K562 (cell line): ENCODE data around the gene ST6GALNAC2. TPM values are rescaled to one million over a fixed set of nuclear protein-coding genes. Genes with fewer than 3 reads are reported as not detected.

Source experiments
- ATAC-seq: fragments of 200-7000 bp; cut with Tn5 transposase; 3 replicates; pipeline ENCODE4 v1.9.1; 2020; ENCODE audit warnings: moderate library complexity
- BruUV-seq: library from RNA; stranded (reverse); fragments of 400-500 nt; replicated peaks from 2 replicates; lab custom pipeline; 2021; lab: Mats Ljungman, UMichigan
- CTCF ChIA-PET: fragments of 300-600 bp; formaldehyde crosslinking; extraction: SDS; loops from one replicate; lab custom pipeline; 2021; ENCODE audit warnings: low intra/inter-chr PET ratio; lab: Yijun Ruan, JAX
- POLR2A ChIA-PET: fragments of 300-600, 350-650 bp; sonication (Branson Sonifier 250); formaldehyde crosslinking; extraction: SDS; loops from one replicate; lab custom pipeline; 2021; ENCODE audit warnings: antibody characterized with exemption, inconsistent platforms; lab: Yijun Ruan, JAX
- DNase-seq, 4 experiments: peaks; one replicate each; pipeline versions ENCODE4 v3.0.0 to v3.0.0-alpha.2; 2011 to 2018; ENCODE audit warnings: low spot score in 3 of 4, mixed read lengths in 3 of 4; ENCODE audit errors: extremely low read depth in 1 of 4
- FAIRE-seq: peaks from 2 replicates; lab custom pipeline; 2011; peaks lifted over from hg19 to GRCh38; lab: Jason Lieb, UNC
- H2AFZ ChIP-seq: 2 replicates; pipeline ENCODE4 v1.6.0; 2011; ENCODE audit warnings: low read depth, low read length, control low read depth, inconsistent platforms
- H3K27ac ChIP-seq: fragments of 200-600 bp; 3 replicates; pipeline ENCODE4 v1.8.0; 2011; ENCODE audit warnings: low read depth, mild to moderate bottlenecking, control low read depth, inconsistent platforms, low read length, moderate library complexity, mixed read lengths; ENCODE audit errors: extremely low read depth
- H3K27me3 ChIP-seq, 2 experiments: fragments of 300-600 bp in 1 of 2; 2 replicates in 1 of 2; 3 replicates in 1 of 2; pipeline versions ENCODE4 v1.6.0 to v1.8.0; 2011; ENCODE audit warnings: inconsistent platforms in 2 of 2, low read length in 2 of 2, mild to moderate bottlenecking in 1 of 2, mixed read lengths in 1 of 2, moderate library complexity in 1 of 2; ENCODE audit not compliant: control insufficient read depth in 2 of 2, insufficient read depth in 2 of 2
- H3K36me3 ChIP-seq: fragments of 300-600 bp; 3 replicates; pipeline ENCODE4 v1.8.0; 2011; ENCODE audit warnings: mild to moderate bottlenecking, low read length, inconsistent platforms; ENCODE audit not compliant: control insufficient read depth, insufficient read depth
- H3K4me1 ChIP-seq, 2 experiments: fragments of 200-600 bp in 1 of 2; replicated peaks in 1 of 2; 2 replicates in 1 of 2; 3 replicates in 1 of 2; pipeline versions ENCODE4 v1.5.1 to v1.8.0; 2011; ENCODE audit warnings: inconsistent platforms in 2 of 2, low read length in 2 of 2, mild to moderate bottlenecking in 1 of 2, mixed read lengths in 1 of 2, moderate library complexity in 1 of 2; ENCODE audit not compliant: control insufficient read depth in 2 of 2, insufficient read depth in 2 of 2
- H3K4me2 ChIP-seq: 2 replicates; pipeline ENCODE4 v1.6.1; 2011; ENCODE audit warnings: low read length, control low read depth, inconsistent platforms, mixed read lengths; ENCODE audit not compliant: insufficient read depth
- H3K4me3 ChIP-seq: fragments of 200-600 bp; sonication (generic), shearing (Covaris generic); 2 replicates; pipeline ENCODE4 v1.5.1; 2016; ENCODE audit warnings: control low read depth, inconsistent platforms
- H3K79me2 ChIP-seq: fragments of 200-600 bp; 3 replicates; pipeline ENCODE4 v1.8.0; 2011; ENCODE audit warnings: low read length, inconsistent platforms; ENCODE audit not compliant: control insufficient read depth, insufficient read depth
- H3K9ac ChIP-seq, 2 experiments: 2 replicates each; pipeline versions ENCODE4 v1.6.0 to v1.6.1; 2011; ENCODE audit warnings: low read depth in 2 of 2, low read length in 2 of 2, control low read depth in 1 of 2, inconsistent platforms in 1 of 2, mild to moderate bottlenecking in 1 of 2, mixed read lengths in 1 of 2; ENCODE audit not compliant: insufficient read depth in 1 of 2
- H3K9me1 ChIP-seq: one replicate; pipeline ENCODE4 v1.6.0; 2011; ENCODE audit warnings: inconsistent platforms, mild to moderate bottlenecking, low read length, moderate library complexity; ENCODE audit not compliant: control insufficient read depth, insufficient read depth
- H3K9me3 ChIP-seq: replicated peaks from 2 replicates; pipeline ENCODE4 v1.5.1; 2011; ENCODE audit warnings: low read depth, low read length, inconsistent platforms; ENCODE audit not compliant: control insufficient read depth, insufficient read depth
- H4K20me1 ChIP-seq: replicated peaks from 2 replicates; pipeline ENCODE4 v1.6.1; 2011; ENCODE audit warnings: low read length, inconsistent platforms, mixed read lengths; ENCODE audit not compliant: control insufficient read depth, insufficient read depth
- POLR2A ChIP-seq: fragments of 450-650 bp; conservative IDR thresholded peaks from 2 replicates; pipeline ENCODE4 v1.6.1; 2016
- WGBS: fragments of 100-300 bp; shearing (Covaris generic); methylation state at CpG from one replicate; pipeline ENCODE4 v1.1.6; 2016; ENCODE audit warnings: low coverage, mixed read lengths; ENCODE audit not compliant: insufficient coverage; ENCODE audit errors: missing lambda C conversion rate; 5-methylcytosine and 5-hydroxymethylcytosine counted together
- in situ Hi-C: fragments of 300-500 bp; cut with MboI; formaldehyde crosslinking; loops from 4 replicates; pipeline ENCODE4 v1.15.0; 2018; ENCODE audit warnings: inconsistent platforms, mixed read lengths
- intact Hi-C: fragments of 100-400 bp; cut with micrococcal nuclease; formaldehyde crosslinking; loops from 2 replicates; pipeline ENCODE4 v1.14.2; 2022
- polyA plus RNA-seq, 8 experiments: library from polyadenylated mRNA; depleted of rRNA in 4 of 8; stranded (reverse) in 5 of 8; unstranded in 3 of 8; fragments of >200 nt; fragmentation: Nextera tagmentation in 2 of 8; fragmentation: Illumina TruSeq in 1 of 8; extraction: Ambion mirVana in 2 of 8; extraction: Trizol in 1 of 8; gene quantifications; 2 replicates each; pipeline versions ENCODE4 v1.2.1 to v1.2.3, GENCODE V29; 2011 to 2014; ENCODE audit warnings: inconsistent platforms in 1 of 8, missing spikeins in 1 of 8
- total RNA-seq, 7 experiments: library from RNA; depleted of rRNA in 6 of 7; stranded (reverse); fragments of >200 nt in 6 of 7; fragmentation: Illumina TruSeq in 2 of 7; extraction: Trizol in 2 of 7; gene quantifications; 2 replicates each; pipeline versions ENCODE4 v1.2.1 to v1.2.3, GENCODE V29; 2011 to 2021; ENCODE audit warnings: low replicate concordance in 1 of 7
- TF ChIP-seq, protein P1 (sequence below): sonication (generic); formaldehyde crosslinking; IDR thresholded peaks from 2 replicates; pipeline ENCODE4 v1.8.0; 2022; ENCODE audit warnings: mild to moderate bottlenecking, missing genetic modification reagents, borderline replicate concordance

ST6GALNAC2 gene
- total and polyA plus RNA-seq, 9 of the 15 experiments (the other 6 are each of a cell fraction or from before 2014, with no cell fraction given) = 0.18 TPM; not detected in 8

GRCh38 chr17:76633628-76634328 lies 48.1 kb upstream of the ST6GALNAC2 start:
- no peak for DNase-seq
- H3K9ac ChIP-seq = peak overlapping the region in 1 of 2 experiments; percentile 50; a peak in 1 of 4 replicates
- no peak for ATAC-seq
- H2AFZ ChIP-seq = no peak overlapping the region
- 94% methylated on average over 13 of the region's 14 CpGs for WGBS
- FAIRE-seq = no peak
- H3K27ac ChIP-seq = no peak overlapping the region; the same call in 2 of the 3 replicates
- in situ Hi-C loops = no loop called here
- CTCF ChIA-PET = no interaction called here
- H3K27me3 ChIP-seq = no peaks in the 10 kb centered on the region
- H3K4me2 ChIP-seq = no peak overlapping the region
- intact Hi-C loops = no loop called here
- H3K36me3 ChIP-seq = peaks cover 68% of the 10 kb centered on the region
- TF ChIP-seq, protein P1, sequence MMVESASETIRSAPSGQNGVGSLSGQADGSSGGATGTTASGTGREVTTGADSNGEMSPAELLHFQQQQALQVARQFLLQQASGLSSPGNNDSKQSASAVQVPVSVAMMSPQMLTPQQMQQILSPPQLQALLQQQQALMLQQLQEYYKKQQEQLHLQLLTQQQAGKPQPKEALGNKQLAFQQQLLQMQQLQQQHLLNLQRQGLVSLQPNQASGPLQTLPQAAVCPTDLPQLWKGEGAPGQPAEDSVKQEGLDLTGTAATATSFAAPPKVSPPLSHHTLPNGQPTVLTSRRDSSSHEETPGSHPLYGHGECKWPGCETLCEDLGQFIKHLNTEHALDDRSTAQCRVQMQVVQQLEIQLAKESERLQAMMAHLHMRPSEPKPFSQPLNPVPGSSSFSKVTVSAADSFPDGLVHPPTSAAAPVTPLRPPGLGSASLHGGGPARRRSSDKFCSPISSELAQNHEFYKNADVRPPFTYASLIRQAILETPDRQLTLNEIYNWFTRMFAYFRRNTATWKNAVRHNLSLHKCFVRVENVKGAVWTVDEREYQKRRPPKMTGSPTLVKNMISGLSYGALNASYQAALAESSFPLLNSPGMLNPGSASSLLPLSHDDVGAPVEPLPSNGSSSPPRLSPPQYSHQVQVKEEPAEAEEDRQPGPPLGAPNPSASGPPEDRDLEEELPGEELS = no peak
- TF ChIP-seq POLR2A = 0 out of 2 replicates have a peak, but pooled peaks have one; percentile 17
- TF ChIP-seq, all 486 proteins: peak for 1
- Histone ChIP-seq H3K4me3 (no peak overlapping the region), H3K4me1 (peaks cover 17 to 20% of the 10 kb centered on the region in 2 experiments; a peak in 4 of 5 replicates), H4K20me1 (peaks cover 5% of the 10 kb centered on the region), H3K9me3 (no peaks in the 10 kb centered on the region), H3K9me1 (no peaks in the 10 kb centered on the region), H3K79me2 (peaks cover 41% of the 10 kb centered on the region)
- POLR2A ChIA-PET = interaction anchor here (0.6 to 2.0 kb wide), 11 partner anchors 7 to 121 kb away, joined by 3 to 9 read pairs (median 3); partner anchors contain the start of gene ST6GALNAC1
- no TSS peak for BruUV-seq
